Measurements from ENCODE around the gene CUL7.

CUL7 gene

DNA sequence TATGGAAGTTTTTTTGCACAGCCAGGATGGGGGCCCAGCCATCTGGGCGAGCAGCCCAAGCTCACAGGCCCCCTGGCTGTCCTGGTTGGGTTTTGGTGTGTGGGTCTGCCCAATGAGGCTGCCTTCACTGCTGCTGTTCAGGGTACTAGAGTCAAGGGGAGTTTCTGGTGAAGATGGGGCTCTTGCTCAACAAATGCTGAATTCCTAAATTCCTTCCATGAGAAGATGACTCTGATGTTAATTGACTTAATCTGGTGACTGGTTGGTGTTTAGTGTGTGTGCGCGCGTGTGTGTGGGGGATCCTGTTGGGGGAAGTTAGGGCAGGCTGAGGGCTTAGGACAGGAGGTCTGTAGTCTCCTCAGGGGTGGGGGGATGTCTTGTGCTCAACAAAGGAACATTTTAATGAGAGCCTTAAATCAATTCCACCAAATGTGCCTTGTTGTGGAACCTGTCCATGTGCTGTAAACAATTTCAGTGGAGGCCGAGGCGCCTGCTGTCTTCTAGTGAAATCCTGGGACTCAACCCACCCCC is 24.4 kb upstream of the CUL7 start:
- H3K4me3 ChIP-seq (ENCODE audit: control insufficient read depth, low read depth, low read length), result peak overlapping the region; percentile 80
- TF ChIP-seq, protein P1, sequence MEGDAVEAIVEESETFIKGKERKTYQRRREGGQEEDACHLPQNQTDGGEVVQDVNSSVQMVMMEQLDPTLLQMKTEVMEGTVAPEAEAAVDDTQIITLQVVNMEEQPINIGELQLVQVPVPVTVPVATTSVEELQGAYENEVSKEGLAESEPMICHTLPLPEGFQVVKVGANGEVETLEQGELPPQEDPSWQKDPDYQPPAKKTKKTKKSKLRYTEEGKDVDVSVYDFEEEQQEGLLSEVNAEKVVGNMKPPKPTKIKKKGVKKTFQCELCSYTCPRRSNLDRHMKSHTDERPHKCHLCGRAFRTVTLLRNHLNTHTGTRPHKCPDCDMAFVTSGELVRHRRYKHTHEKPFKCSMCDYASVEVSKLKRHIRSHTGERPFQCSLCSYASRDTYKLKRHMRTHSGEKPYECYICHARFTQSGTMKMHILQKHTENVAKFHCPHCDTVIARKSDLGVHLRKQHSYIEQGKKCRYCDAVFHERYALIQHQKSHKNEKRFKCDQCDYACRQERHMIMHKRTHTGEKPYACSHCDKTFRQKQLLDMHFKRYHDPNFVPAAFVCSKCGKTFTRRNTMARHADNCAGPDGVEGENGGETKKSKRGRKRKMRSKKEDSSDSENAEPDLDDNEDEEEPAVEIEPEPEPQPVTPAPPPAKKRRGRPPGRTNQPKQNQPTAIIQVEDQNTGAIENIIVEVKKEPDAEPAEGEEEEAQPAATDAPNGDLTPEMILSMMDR (conservative IDR thresholded peaks at IDR 0.05; ENCODE audit: control insufficient read depth, insufficient read depth, low read depth, low read length), result no peak
- DNase-seq (ENCODE audit: low read depth), result peak; percentile 61

DNA sequence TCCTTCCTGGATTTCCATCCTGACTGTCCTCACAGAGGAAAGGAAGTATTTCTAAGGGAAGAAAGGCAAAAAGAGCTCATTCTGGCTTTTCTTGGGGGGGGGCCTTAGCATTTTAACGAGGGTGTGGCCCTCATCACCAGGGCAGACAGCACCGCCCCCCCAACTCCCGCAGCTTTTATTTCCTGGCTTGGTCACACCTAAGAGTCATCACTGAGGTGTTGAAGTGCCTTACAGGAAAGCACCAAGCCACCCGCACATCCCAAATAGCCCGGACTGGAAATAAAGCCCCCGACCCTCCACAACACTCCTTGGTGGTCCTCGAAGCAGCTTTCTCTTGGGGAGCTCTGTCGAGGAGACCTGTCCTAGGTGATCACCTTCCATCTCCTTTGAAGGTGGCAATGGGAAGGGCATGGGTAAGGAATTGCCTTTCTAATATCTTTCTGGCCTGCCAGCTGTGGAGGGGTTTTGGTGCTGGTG is 23.7 kb upstream of the CUL7 start:
- H3K4me3 ChIP-seq (ENCODE audit: control insufficient read depth, low read depth, low read length), result peak overlapping the region; percentile 80
- TF ChIP-seq, protein P1 (conservative IDR thresholded peaks at IDR 0.05; ENCODE audit: control insufficient read depth, insufficient read depth, low read depth, low read length), result no peak
- DNase-seq (ENCODE audit: low read depth), result no peak

DNA sequence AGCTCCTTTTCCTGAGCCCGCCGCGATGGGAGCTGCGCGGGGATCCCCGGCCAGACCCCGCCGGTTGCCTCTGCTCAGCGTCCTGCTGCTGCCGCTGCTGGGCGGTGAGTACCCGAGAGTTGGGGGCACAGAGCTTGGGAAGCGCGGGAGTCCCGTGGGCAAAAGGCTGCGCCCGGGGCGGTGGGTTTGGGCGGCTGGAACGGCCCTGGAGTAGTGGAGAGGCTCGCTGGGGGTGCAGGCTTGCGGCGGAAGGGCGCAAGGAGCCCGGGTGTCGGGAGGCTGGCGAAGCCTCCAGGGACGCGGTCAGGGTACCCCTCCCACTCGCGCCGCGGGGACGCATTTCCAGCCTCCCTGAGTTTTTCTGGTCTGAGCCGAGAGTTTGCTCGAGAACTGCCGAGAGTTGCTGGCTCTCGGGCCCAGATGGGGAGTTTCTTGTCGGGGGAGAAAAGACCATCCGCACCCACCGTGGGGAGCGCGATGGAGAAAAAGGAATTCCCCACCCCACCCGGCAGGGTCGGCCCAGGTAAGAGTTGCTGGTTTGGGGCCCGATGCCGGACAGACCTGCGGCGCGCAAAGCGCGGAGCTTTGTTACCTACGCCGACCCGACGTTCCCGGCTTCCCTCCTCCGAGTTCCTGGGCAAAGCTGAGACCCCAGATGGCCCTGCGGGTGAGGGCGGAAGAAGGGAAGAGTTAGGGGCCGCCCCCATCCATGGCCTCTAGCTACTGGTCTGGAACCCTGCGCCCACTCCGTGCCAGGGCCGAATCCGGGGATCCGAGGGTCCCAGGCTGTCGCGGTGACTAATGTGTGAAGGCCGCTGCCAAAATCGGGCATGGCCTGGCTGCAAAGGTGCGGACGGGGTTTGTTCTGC is 23.0 kb upstream of the CUL7 start:
- DNase-seq (ENCODE audit: low read depth), result peak; percentile 44
- TF ChIP-seq, protein P1 (conservative IDR thresholded peaks at IDR 0.05; ENCODE audit: control insufficient read depth, insufficient read depth, low read depth, low read length), result no peak
- H3K4me3 ChIP-seq (ENCODE audit: control insufficient read depth, low read depth, low read length), result peak overlapping the region; percentile 80

DNA sequence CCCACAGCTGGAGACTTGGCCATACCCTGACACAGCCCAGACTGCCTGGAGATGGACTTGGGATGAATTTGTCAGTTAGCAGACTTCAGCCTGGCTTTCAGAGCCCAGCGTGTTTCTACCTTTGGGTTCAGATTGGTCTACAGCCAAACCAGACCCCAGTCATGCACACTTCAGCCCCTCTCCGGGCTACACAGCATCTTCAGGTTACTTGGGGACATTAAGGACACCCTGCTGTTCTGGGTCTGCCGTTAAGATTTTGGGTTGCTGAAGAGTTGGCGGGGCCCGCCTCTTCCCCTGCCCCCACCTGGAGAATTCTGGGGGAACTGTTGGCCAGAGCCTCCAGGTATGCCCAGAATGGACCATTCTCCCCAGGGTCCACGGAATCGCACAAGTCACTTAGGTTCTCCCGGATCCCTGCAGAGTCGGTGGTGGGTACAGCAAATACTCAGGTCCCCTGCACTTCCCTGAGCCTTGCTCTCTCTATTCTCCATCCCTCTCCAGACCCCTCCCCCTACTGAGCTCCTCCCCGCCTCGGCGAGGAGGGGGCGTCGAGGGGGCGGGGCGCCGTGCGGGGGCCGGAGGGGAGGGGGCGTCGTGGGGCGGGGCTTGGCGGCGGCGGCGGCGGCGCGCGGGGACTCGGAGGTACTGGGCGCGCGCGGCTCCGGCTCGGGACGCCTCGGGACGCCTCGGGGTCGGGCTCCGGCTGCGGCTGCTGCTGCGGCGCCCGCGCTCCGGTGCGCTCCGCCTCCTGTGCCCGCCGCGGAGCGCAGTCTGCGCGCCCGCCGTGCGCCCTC is 22.2 kb upstream of the CUL7 start, which contains the start of gene PTK7:
PTK7 (plus strand) TSS at position 645 of the 794 bp plus-strand sequence. CDS start 175 bp downstream, outside the sequence.
- peak within 1 kb of the TSS; percentile 80 for H3K4me3 ChIP-seq (ENCODE audit: control insufficient read depth, low read depth, low read length)
- TF ChIP-seq, protein P1 (conservative IDR thresholded peaks at IDR 0.05; ENCODE audit: control insufficient read depth, insufficient read depth, low read depth, low read length), result no peak
- peak; percentile 36 for DNase-seq (ENCODE audit: low read depth)

DNA sequence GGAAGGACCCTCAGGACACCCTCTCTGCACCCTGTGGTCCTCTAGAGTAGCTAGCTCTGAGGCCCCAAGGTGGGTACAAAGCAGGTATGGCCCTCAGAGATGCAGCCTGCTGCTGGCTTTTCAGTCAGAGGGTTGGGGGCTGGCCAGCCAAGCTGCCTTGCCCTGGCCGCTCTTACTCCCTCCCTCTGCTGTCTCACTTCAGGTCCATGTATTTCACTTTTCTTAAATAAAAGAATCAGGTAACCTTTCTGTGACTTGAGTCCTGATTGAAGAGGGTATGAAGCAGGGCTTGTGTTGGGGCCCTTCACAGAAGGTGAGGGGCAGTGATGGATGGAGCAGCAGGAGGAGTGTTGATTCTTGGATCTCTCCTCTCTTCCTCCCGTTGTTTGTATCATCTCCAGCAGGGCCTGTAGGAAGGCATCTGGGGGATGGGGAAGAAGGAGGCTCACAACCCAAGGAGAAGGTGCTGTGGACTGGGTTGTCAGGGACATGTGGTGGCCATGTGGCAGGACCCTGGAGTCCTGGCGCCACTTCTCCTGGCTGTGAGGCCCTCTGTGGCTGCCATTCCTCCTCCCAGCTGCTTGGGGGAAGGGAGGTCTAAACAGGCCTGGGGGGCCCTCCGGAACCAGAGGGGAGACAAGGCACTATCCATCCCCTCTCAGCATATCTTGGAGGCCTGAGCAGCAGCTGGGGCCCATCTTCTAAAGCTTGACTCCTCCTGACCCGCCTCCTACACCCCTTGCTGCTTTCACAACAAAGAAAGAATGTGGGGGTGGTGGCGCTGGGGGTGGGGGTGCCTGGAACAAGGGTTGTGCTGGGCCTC is 21.4 kb upstream of the CUL7 start:
- TF ChIP-seq, protein P1 (conservative IDR thresholded peaks at IDR 0.05; ENCODE audit: control insufficient read depth, insufficient read depth, low read depth, low read length), result no peak
- H3K4me3 ChIP-seq (ENCODE audit: control insufficient read depth, low read depth, low read length), result peak overlapping the region; percentile 37
- DNase-seq (ENCODE audit: low read depth), result peak; percentile 66

All from fibroblast of mammary gland (primary cell).